T-helper 1 cell (primary cell): Measurements from ENCODE around the gene LILRB1.
"Not testable (repeated sequence)": the region's sequence is repeated elsewhere in the genome, so short reads cannot be mapped to it uniquely, and the experiment has no call there.

Source experiments
- DNase-seq, 5 donors: peaks; one replicate each; pipeline ENCODE4 v3.0.0-alpha.2; 2012 to 2020

LILRB1 gene

GRCh38 chr19:54624934-54625730 lies 5.2 kb upstream of the LILRB1 start:
- DNase-seq: not testable (repeated sequence)

- no peak for DNase-seq
Observed at GRCh38 chr19:54626757-54627156, 3.5 kb upstream of the LILRB1 start.

DNA sequence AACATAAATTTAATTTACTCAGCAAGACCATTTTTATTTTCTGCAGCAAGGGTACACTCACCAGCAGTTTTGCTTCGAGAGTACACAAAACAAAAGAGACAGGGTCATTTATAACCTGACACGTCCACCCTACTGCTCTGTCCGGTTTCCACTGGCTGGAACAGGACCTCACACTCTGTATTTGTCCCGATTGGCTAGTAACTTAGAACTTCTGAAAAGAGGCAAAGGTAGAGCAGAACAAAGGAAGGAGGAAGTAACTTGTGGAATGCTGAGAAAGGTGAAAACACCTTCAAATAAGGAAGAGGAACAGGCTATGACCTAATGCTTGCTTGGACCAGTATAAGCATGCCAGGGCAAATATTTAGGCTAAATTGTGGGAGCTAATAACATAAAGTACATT lies 2.4 kb upstream of the LILRB1 start:
- DNase-seq: not testable (repeated sequence)

- DNase-seq: no peak
Observed at GRCh38 chr19:54630782-54631181, 498 bp downstream of the LILRB1 start.

DNA sequence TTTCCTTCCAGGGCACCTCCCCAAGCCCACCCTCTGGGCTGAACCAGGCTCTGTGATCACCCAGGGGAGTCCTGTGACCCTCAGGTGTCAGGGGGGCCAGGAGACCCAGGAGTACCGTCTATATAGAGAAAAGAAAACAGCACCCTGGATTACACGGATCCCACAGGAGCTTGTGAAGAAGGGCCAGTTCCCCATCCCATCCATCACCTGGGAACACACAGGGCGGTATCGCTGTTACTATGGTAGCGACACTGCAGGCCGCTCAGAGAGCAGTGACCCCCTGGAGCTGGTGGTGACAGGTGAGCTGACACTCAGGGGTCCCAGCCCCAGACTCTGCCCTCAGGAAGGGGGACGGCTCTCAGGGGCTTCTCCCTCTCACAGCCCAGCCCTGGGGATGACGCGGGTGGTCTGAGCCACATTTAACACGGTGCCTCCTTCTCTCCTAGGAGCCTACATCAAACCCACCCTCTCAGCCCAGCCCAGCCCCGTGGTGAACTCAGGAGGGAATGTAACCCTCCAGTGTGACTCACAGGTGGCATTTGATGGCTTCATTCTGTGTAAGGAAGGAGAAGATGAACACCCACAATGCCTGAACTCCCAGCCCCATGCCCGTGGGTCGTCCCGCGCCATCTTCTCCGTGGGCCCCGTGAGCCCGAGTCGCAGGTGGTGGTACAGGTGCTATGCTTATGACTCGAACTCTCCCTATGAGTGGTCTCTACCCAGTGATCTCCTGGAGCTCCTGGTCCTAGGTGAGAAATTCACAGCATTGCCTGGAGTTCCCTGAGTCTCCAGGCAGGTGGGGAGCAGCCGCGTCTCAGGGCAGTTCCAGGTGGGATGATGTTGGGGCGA lies 1.4 kb downstream of the LILRB1 start:
- DNase-seq: not testable (repeated sequence)

DNA sequence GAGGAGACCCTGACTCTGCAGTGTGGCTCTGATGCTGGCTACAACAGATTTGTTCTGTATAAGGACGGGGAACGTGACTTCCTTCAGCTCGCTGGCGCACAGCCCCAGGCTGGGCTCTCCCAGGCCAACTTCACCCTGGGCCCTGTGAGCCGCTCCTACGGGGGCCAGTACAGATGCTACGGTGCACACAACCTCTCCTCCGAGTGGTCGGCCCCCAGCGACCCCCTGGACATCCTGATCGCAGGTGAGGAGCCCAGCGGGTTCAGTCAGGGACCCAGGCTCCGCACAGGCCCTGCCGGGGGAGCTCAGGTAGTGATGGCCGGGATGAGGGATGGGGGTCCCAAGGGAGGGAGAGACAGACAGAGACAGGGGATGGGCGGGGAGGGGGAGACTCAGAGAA lies 2.2 kb downstream of the LILRB1 start:
- not testable (repeated sequence) for DNase-seq

- DNase-seq: no peak
Observed at GRCh38 chr19:54633401-54633800, 3.1 kb downstream of the LILRB1 start.

- DNase-seq: not testable (repeated sequence)
Observed at GRCh38 chr19:54636081-54636480, 5.8 kb downstream of the LILRB1 start.

GRCh38 chr19:54638683-54639082 lies 8.4 kb downstream of the LILRB1 start:
- no peak for DNase-seq

GRCh38 chr19:54642953-54643352 lies 12.7 kb downstream of the LILRB1 start:
- not testable (repeated sequence) for DNase-seq

DNA sequence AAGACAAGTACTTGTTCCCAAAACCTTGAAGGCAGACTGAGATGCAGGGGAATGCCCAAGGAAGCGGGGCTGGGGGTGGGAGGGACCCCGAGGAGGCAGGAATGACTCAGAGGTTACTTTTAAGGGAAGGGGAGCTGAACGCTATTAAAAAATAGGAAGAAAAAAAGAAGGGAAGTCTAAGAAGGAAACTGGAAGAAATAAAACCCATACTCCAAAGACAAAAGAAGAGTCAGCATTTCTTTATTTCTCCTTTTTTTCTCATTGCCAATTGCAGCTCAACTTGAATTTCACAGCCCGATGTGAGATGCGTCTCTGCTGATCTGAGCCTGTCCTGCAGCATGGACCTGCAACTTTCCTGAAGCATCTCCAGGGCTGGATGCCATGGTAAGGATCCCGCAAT lies 13.3 kb downstream of the LILRB1 start:
- DNase-seq: not testable (repeated sequence)

DNA sequence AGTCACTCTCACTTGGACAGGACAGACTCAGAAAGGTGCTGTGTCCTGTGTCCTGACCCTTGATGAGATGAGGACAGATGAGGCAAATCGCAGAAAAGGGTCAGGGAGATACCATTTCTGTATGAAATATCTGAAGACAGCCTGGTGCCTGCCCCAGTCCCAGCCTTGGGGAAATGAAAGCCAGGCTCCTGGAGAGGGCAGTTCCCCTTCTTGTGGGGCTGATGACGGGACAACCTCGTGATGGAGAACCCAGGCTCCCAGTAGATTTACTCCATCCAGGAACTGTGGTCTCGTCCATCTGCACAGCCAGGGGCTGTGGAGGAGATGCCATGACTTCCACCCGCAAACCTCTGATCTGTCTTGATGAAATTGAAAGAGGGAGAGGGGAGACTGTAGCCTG lies 13.8 kb downstream of the LILRB1 start:
- no peak for DNase-seq

DNA sequence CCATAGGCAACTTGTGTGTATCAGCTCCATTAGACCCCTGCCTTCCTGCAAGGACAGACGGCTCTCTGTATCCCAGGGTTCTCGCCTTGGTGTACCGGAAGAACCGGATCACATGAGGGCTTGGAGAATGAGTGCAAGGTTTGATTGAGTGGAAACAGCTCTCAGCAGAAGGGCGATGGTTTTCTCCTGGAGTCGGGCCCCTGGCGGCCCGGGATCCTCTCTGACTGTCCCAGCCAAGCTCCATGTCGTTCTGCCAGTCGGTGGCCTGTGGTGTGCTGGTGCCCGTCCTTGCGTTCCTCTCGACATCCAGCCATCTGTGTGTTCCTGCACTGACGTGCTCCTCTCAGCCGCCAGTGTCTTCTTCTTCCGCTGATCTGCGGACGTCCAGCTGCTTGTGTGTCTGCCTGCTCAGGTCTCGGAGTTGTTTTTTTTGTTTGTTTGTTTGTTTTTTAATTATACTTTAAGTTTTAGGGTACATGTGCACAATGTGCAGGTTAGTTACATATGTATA lies 16.1 kb downstream of the LILRB1 start:
- no peak for DNase-seq

DNA sequence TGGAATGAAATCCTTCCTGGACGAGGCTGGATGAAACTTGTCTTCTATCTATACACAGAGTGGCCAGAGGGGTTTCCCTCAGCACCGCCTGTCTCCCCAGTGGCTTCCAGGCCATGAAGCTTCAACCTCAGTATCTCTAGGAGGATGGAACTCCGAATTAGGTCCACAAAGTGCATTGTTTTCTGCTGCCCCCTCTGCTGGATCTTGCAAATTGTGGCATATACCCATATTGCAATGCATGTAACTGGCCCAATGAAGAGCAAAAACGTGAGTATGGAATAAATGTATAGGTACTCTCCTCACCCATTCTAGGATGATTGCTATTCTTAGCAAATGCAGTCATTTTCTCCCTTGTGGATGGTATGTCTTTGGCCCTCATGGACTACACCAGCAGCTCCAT lies 17.8 kb downstream of the LILRB1 start:
- no peak for DNase-seq

DNA sequence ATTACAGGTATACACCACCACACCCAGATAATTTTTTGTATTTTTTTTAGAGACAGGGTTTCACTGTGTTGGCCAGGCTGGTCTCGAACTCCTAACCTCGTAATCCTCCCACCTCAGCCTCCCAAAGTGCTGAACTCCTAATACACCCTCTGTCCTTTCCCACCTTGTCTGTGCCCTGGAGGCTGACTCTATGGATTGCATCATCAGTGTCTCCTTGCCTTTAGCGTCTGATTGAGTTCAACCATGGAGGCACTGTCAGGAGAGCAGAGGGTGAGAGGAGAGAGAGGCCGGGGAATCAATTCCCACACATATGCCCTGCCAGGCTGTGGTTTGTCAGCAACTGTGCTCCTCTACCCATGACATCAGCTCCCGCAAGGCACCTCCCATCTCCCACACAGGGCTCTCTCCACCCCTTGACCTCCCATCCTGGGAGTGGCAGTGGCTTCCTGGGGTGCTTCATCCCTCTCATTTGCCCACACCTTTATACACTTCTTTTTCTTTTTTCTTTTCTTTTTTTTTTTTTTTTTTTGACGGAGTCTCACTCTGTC lies 19.9 kb downstream of the LILRB1 start:
- DNase-seq: no peak

DNA sequence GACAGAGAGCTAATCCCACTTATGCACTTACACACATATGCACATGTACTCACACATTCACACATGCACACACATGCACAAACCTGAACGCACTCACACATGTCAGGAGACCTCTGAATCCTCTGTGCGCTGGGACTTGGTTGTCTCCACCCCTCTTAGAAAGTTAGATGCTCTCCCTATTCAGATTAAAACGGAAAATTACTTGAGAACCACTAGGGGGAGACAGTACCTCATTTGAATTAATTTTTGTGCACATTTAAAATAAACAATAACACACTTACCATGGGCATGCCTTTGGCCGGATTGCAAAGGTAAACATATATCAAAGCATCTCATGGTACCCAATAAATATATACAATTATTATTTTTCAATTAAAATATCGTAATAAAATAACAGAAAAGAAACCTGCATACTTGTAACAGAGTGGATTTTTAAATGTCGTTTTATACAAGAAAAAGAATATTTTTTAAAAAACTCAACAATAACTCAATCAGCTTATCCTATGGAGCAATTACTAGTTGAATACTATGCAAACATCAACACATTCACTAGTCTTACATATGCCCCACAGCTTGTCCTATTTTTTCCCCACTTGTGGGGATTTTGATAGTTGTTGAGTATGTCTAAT lies 23.0 kb downstream of the LILRB1 start:
- DNase-seq: peak in 1 of 5 donors; percentile 16

DNA sequence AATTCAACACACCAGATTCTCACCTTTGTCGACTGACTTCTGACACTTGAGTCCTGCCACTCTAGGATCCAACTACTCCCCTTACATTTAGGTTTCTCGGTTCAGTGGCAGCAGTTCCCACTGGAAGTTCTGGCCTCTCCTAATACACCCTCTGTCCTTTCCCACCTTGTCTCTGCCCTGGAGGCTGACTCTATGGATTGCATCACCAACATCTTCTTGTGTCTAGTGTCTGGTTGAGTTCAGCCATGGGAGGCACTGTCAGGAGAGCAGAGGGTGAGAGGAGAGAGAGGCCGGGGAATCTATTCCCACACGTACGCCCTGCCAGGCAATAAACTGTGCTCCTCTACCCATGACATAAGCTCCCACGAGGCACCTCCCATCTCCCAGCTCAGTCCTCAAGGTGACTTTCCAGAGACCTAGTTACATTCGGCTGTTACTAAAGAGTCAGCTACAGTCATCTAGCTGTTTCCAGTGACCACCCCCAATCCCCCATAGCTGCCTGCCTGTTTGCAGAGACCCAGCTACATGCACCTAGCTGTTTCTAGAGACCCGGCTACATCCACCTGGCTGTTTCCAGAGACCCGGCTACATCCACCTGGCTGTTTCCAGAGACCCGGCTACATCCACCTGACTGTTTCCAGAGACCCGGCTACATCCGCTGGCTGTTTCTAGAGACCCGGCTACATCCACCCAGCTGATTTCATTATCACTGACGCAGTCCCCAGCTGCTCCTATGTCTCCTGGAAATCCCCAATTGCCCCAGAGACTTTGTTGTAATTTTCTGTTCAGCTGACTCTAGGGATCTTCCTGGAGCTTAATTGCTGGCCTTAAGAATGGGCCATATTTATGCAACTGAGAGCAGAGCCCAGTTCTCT lies 24.4 kb downstream of the LILRB1 start:
- DNase-seq: no peak

DNA sequence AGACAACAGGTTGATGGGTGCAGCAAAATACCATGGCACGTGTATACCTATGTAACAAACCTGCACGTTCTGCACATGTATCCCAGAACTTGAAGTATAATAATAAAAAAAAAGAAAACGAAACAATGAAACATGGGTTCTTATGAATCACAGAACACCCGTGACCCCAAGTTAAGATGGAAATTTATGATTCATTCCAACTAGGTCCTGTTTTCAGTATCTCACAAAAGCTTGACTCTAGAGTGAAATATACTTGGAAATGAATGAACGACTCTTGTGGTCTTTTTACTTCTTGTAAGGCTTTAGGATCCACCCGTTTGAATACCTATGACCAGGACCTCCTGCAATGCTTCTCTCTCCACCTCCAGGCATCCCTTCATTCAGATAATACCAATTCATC lies 29.0 kb downstream of the LILRB1 start:
- DNase-seq: no peak

GRCh38 chr19:54660306-54660705 lies 30.0 kb downstream of the LILRB1 start:
- DNase-seq: no peak

DNA sequence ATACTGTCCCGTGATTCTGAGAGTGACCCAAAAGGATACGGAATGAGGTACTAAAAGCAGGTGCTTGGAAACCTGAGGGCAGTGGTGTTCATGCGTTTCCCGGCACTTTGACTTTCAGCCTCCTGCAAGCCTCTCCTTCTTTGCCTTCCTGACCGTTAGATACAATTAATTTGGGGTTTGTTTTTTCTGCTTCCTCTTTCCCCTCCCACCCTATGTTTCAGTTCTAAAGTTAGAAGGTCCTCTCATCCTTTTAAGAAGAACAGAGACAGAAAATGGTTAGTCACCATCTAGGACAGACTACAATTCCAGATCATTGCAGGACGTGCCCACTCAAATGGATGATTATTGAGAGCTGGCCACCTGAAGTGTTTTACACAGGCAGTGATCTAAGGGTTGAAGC lies 30.7 kb downstream of the LILRB1 start:
- DNase-seq: no peak

DNA sequence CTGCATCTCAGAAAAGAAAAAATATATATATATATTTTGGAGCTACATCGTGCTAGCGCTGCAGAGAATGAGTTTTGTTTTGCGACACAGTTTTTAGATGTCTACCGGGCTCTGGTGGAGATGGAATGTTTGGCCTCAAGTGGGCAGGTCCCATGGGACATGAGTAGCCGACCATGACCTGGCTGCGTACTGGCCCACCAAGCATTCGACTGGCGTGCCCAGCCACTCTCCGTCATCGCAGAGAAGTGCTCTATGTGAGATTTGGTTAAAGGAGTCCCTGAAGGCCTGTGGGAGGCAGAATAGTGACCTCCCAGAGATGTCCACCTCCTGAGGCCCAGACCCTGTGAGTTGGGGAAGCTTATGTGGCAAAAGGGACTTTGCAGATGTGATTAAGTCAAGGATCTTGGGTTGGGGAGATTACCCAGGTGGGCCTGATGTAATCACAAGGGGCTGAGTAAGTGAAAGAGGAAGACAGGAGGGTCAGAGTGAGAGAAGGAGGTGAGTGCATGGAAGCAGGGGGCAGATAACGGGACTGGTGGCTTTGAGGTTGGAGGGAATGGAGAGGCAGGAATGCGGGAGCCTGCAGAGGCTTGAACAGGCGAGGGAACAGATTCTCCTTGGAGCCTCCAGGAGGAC lies 31.7 kb downstream of the LILRB1 start:
- no peak for DNase-seq
